HFF-Myc (cell line): ENCODE data around the gene HNF1A.

Source experiments
- DNase-seq: peaks from one replicate; pipeline ENCODE4 v3.0.0-alpha.2; 2011; ENCODE audit warnings: low read depth; ENCODE audit errors: extremely low read depth
- H3K4me3 ChIP-seq: replicated peaks from 2 replicates; pipeline ENCODE4 v1.5.1; 2011; ENCODE audit warnings: low read depth, mild to moderate bottlenecking, control low read depth, low read length
- CTCF ChIP-seq: IDR thresholded peaks from 2 replicates; pipeline ENCODE4 v1.5.1; 2012; ENCODE audit warnings: mild to moderate bottlenecking, low read depth, low read length, control low read depth; ENCODE audit errors: missing control alignments

Gene HNF1A

GRCh38 chr12:120979862-120980696 lies 1.7 kb downstream of the HNF1A start:
- no peak for DNase-seq
- no peak overlapping the region for H3K4me3 ChIP-seq

GRCh38 chr12:120980800-120981368 lies 2.5 kb downstream of the HNF1A start:
- H3K4me3 ChIP-seq, result no peak overlapping the region
- no peak for TF ChIP-seq CTCF
- DNase-seq, result no peak

More at GRCh38 chr12:120979862-120980696, 1.7 kb downstream of the HNF1A start:
- TF ChIP-seq CTCF, result no peak

GRCh38 chr12:120981407-120981941 lies 3.1 kb downstream of the HNF1A start:
- no peak for DNase-seq
- H3K4me3 ChIP-seq, result no peak overlapping the region
- no peak for TF ChIP-seq CTCF

- no peak for DNase-seq
- TF ChIP-seq CTCF, result no peak
- no peak overlapping the region for H3K4me3 ChIP-seq
Observed at GRCh38 chr12:120982659-120983058, 4.3 kb downstream of the HNF1A start.

GRCh38 chr12:120983759-120984158 lies 5.4 kb downstream of the HNF1A start:
- DNase-seq, result no peak
- H3K4me3 ChIP-seq, result no peak overlapping the region
- no peak for TF ChIP-seq CTCF

GRCh38 chr12:120984351-120984898 lies 6.1 kb downstream of the HNF1A start:
- no peak for DNase-seq
- TF ChIP-seq CTCF, result no peak
- no peak overlapping the region for H3K4me3 ChIP-seq
